ENCODE results near the gene NCAPH2.

NCAPH2 gene

GRCh38 chr22:50526108-50526833 is 18.2 kb downstream of the NCAPH2 start:
- H3K27ac ChIP-seq: peak overlapping the region; percentile 91
- TF ChIP-seq CTCF (conservative IDR thresholded peaks at IDR 0.05): peak; percentile 70

GRCh38 chr22:50526834-50527801 is 19.1 kb downstream of the NCAPH2 start:
- H3K27ac ChIP-seq: peak overlapping the region; percentile 91
- TF ChIP-seq CTCF (conservative IDR thresholded peaks at IDR 0.05): no peak

DNA sequence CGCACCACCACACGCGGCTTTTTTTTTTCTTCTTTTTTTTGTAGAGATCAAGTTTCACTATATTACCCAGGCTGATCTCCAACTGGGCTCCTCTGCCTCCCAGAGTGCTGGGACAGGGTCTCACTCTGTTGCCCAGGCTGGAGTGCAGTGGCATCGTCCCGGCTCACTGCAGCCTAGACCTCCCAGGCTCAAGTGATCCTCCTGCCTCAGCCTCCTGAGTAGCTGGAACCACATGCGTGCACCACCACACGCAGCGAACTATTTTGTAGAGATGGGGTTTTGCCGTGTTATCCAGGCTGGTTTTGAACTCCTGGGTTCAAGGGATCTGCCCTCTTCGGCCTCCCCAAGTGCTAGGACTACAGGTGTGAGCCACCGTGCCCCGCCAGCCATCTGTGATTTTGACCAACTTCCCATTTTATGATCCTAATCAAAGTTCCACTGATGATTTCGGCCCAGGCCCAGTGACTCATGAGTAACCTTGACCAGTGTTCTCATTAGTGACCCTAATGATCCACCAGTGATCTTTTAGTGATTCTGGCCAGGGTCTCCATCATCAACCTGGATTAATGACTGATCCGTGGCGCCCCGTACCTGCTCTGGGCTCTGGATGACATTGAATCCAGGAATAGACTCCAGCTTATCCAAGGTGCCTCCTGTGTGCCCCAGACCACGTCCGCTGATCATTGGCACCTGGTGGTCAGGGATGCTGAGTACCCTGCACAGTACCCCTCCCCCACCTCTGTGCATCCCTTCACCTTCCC is 20.1 kb downstream of the NCAPH2 start:
- no peak for TF ChIP-seq CTCF (conservative IDR thresholded peaks at IDR 0.05)
- H3K27ac ChIP-seq: no peak overlapping the region

DNA sequence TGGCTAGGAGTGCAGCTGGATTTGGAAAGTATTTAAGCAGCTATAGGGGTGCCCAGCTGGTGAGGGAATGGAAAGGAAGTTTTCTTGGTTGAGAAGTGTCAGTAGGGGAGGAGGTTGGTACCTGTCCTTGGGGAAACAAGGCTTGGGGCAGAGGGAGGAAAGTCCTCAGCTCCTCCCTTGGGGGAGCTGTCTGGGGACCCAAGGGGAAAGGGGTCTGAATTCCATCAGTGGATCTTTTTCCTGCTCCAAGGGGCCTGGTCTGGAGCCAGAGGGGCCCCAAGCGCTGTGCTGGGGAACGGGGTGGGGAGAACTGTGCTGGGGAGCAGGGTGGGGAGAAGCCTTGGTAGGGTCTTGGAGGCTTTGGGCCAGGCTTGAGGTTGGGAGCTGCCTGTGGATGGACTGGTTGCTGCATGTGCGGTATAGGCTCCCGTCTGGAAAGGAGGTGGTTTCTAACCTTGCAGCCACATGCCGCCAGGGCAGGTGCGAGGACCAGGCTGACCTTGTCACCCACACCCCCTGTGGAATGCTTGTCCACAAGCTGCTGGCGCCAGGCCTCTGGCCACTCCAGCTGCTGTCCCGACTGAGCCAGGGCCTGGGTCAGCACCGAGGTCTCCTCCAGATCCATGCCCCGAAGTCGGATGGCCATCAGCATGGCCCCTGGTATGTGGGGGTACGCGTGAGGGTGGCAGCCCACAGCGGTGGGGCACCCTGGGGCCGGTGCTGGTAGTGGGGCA is 20.8 kb downstream of the NCAPH2 start:
- no peak overlapping the region for H3K27ac ChIP-seq
- TF ChIP-seq CTCF (conservative IDR thresholded peaks at IDR 0.05): no peak

DNA sequence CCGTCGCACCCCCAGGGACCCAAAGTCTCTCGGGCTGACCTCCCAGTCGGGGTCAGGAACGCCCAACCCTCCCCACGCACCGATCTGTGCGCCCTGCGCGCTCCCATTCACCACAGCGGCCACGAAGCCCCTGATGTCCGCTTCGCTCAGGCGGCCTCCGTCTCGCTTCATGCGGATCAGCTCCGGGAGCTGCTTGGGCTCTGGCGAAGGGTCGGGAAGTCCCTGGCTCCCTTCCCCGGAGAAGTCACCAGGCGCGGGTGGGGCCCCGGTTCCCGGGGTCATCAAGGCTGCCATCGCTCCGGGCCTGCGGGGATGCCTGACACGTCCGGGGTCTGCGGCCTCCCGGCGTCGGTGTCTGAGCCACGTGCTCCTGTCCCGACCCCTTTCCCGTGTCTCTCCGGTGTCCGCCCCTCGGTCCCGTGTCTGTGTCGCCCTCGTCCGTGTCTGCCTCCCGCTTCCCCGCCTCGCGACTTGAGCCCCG is 21.4 kb downstream of the NCAPH2 start:
- no peak overlapping the region for H3K27ac ChIP-seq
- TF ChIP-seq CTCF (conservative IDR thresholded peaks at IDR 0.05): no peak

DNA sequence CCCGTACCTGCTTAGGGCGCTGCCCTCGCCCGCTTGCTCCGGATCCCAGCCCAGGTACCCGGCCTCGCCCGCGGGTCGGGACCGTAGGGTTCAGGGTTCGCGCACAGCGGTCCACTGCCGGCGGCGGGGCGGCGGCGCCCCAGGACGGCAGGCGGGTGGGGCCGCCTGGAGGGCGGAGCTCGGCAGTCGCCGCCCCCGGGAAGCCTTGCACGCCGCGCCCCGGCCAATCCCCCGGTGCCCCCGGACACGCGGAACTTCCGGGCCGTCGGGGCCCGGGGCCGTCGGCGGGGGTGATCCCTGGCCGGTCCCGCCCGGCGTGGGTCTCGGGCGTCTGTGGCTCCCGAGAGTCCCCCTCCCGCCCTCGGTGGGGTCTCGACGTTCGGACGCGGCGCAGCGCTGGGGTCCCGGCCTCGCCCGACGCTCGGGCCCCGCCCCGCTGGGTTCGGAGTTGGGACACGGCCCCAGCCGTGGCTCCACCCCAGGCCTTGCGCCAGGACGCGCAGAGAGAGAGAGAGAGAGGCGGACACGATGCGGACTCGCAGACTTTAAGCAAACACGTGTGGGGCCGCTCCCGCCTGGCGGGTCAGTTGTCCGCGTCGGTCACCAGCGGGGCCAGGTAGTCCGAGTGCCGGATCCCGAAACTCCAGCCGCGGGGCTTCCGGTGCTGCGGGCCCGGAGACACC is 22.0 kb downstream of the NCAPH2 start, which contains the start of gene TYMP:
Gene TYMP, minus strand, starts transcription at position 116 of the 683 bp plus-strand sequence. CDS start 303 bp downstream, outside the sequence.
- H3K27ac ChIP-seq: peak within 1 kb of the TSS; percentile 71
- TF ChIP-seq CTCF (conservative IDR thresholded peaks at IDR 0.05): no peak
